NCI-H2081 (cell line): ENCODE results near the gene FAM240A.

Source experiments
- DNase-seq, 2 experiments: peaks; one replicate each; lab custom pipeline; 2025; lab: John Stamatoyannopoulos, UW

FAM240A gene

GRCh38 chr3:46626039-46626438, 13.7 kb downstream of the FAM240A start:
- DNase-seq, result no peak

- no peak for DNase-seq
Observed at GRCh38 chr3:46627078-46627477, 14.8 kb downstream of the FAM240A start.

DNA sequence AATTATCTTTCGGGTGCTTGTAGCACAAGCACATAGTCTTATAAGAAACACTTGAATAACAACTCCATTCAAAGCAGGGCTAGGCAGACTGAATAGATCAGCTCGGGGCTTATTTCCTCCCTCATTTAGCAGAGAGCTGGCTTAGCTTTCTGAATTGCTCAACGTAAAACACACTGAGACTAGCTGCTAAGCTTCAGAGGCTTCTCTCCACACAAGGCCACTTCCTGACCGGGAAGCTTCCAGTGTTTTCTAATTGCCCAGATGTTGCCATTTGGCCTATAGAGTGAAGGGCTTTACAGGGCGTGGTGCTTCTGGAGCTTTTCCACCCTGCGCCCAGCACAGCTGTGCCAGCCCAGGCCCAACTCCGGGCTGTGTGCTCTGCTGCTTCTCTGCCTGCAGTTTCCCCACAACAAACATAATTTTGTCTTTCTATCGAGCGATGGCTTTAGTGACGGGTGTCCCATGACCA, 16.6 kb downstream of the FAM240A start:
- DNase-seq, result no peak

GRCh38 chr3:46629551-46630517, 17.5 kb downstream of the FAM240A start:
- peak; percentile 35 to 37 for DNase-seq

- DNase-seq, result no peak
Observed at GRCh38 chr3:46632792-46633191, 20.5 kb downstream of the FAM240A start.

DNA sequence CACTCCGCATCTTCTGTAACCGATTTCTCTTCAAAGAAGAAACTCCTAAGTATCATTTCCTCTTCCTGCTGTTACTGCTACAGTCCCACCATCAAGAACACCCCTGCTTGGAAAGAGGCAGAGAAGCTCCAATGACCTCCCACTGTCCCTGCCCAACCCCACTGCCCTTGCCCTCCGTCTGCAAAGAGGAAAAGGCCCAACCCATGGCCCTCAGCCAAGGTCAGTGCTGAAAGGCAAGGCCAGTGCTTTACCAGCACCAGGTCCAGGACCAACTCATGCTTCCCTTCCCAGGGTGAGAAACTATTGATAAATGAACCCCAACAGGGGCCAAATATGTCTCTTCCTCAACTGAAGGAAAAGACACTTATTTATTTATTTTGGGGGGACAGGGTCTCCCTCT, 22.5 kb downstream of the FAM240A start:
- DNase-seq, result no peak

- DNase-seq, result no peak
Observed at GRCh38 chr3:46639221-46639620, 26.9 kb downstream of the FAM240A start.

GRCh38 chr3:46640927-46641326, 28.6 kb downstream of the FAM240A start:
- no peak for DNase-seq

DNA sequence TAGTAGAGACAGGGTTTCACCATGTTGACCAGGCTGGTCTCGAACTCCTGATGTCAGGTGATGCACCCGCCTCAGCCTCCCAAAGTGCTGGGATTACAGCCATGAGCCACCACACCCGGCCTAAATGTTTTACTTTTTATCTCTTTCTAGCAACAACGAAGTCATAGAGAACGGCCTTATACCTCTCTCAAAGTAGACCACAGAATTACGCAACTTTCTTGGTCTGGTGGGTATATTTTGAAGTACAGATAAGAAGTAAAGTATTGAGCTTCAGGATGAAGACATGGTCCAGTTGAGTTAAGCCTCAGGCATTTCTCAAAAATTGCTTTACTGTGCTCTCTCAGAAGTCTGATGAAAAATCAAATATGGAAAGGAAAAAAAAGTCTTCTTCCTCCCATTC, 30.6 kb downstream of the FAM240A start:
- no peak for DNase-seq

DNA sequence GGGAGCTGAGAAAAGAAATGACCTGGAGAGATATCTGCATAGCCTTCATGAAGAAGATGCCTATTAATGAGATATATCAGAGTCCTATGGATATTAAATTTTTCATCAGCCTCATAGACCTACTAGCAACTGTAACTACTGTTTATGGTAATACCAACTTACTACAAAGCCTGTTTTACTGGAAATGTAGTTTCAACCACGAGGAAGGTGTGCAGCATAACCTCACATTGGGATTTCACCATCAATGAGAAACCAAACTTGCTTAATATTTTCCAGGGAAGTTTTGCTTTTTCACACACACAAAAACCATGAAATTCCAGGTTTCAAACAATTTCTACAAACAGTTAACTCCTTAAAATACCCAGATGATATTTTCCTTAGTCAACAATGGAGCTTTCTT, 31.4 kb downstream of the FAM240A start:
- DNase-seq, result no peak

- no peak for DNase-seq
Observed at GRCh38 chr3:46646700-46647099, 34.4 kb downstream of the FAM240A start.

DNA sequence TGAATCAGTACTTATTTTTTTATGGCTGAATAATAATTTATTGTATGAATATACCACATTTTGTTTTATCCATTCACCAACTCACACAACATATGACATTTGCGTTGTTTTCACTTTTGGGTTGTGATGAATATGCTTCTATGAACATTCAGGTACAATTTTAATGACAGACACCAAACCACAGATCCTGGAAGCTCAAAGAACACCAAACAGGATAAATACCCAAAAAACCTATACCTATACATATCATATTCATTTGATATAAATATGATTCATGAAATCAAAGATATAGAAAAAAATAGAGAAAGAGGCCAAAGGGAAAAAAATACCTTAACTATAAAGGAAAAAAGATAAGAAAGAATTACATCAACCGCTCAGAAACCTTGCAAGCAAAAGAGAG, 35.8 kb downstream of the FAM240A start:
- DNase-seq, result no peak

DNA sequence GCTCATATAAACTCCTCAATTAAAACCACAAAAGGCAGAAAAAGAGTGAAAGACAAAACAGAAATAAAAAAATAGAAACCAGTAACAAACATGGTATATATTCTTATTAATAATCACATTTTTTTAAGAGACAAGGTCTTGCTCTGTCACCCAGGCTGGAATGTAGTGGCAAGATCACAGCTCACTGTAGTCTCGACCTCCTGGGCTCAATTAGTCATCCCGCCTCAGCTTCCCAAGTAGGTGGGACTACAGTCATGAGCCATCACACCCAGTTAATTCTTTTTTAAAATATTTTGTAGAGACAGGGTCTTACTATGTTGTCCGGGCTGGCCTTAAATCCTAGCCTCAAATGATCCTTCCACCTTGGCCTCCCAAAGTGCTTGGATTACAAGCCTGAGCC, 37.1 kb downstream of the FAM240A start:
- no peak for DNase-seq

DNA sequence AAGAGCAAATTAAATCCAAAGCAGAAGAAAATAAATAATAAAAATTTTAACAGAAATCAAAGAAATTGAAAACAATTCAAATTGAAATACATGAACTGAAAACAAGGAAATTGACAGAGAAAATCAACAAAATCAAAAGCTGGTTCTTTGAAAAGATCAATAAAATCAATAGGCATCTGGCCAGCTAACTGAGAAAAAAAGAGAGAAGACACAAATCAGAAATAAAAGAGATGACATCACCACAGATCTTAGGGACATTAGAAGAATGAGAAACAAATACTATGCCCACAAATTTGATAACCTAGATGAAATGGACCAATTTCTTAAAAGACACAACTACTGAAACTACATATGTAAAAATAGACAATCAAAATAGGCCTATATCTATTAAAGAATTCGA, 38.8 kb downstream of the FAM240A start:
- DNase-seq, result no peak

DNA sequence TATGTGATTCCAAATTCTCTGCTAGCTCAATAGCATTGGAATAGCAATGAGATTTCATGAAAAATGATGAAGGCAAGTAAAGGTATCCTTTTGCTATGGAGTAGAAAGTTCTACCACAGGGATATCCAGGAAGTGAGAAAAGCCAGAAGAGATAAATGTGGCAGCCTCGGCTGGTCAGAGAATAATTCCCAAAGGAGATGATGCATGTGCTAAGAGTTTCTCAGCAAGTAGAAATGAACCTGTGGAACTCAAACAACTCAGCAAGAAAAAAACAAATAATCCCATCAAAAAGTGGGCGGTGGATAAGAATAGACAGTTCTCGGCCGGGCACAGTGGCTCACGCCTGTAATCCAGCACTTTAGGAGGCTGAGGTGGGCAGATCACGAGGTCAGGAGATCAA, 42.9 kb downstream of the FAM240A start:
- DNase-seq, result no peak

DNA sequence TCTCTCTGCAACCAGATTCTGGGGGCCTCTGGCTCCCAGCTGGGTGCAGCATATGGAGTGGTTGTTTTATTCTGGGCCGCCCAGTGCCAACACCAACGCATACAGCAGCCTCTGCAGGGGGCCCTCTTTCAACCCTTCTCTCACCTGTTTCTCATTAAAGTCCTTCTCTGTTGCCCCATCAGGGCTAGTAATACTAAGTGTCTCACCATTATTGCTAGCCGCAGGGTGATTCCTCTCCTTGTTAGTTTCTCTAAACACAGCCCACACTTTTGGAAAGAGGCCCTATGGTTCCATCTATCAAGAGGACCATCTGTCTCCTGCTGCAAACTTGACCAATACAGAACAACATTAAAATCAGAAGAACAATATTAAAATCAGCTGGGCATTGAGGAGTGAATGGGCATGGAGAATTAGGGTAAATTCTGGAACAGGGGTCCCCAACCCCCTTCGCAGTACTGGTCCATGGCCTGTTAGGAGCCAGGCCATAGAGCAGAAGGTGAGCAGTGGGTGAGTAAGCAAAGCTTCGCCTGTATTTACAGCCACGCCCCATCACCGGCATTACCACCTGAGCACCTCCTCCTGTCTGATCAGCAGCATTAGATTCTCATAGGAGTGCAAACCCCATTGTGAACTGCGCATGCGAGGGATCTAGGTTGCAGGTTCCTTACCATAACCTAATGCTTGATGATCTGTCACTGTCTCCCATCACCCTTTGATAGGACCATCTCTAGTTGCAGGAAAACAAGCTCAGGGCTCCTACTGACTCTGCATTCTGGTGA, 44.6 kb downstream of the FAM240A start:
- DNase-seq, result peak; percentile 73 to 93

DNA sequence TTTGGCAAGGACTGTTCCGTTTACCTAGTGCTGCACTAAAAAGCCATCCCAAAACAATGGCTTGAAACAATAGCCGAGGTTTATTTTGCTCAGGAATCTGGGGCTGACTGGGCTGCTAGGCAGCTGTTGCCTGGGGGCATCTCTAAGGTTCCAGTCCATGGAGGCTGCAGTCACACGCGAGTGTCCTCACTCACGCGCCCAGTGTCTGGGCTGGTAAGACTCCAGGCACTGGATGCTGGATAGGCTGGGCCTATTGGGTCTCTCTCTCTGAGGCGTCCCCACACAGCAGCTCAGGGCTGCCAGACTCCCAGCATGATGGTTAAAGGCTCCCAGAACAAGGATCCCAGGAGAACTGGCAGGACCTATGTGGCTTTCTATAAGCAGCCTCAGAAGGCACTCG, 47.0 kb downstream of the FAM240A start:
- DNase-seq, result peak; percentile 28 to 60

DNA sequence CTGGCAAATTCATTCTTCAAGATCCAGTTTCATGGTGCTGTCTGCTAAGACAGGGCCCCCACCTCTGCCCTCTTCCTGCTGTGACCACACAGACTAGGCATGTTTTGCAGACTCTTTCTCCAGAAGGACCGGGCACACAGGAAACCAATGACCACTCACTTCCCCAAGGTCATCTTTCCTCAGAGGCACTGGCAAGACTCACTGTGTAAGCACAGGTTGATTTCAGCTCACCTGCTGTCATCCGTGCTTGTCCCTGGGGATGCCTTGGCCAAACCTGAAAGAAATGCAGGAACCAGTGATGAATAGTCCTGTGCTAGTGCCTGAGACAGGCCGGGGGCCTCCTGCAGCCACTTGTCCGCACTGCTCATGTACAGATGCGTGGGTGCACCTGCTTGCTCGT, 47.7 kb downstream of the FAM240A start:
- DNase-seq, result no peak

DNA sequence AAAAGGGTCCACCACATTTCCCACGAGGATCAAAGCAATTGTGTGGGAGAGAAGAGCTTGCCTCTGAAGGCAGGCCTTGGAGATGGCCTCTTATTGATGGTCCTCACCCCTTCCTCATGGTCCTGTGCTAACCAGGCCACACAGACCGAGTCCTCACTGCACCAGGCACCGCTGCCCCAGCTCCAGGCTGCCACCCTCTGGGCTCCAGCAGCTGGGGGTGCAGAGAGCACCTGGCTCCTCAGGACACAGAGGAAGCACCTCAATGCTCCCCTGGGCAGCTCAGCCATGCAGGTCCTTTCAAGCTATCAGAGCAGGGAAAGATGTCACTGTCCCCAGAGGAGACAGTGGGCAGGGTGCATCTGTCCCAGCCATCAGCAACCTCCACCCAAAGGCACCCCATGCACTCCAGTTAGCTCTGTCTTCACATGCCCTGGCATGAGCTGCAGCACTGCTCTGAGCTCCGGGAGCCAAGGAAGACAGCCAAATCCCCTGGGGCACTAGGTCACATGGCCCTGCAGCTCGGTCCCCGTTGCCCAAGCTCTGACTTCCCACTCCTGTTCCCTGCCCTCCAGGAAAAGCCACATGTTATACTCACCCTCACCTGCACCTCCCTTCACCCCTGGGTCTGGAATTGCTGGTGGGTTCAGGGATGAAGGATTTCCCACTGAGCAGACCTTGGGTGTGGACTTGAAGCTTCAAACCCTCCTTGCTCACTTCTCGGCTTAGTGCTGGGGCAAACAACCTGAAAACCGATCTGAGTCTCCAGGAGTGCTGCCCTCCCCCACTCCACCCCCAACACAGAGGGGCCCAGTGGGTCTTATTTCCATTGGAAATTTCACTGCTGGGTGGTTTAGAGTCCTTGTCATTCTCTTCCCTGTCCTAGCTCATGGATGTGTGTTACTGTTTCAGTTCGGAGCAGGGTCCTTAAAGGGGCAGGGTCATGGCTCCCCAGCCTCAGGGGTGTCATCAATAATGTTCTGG, 48.5 kb downstream of the FAM240A start:
- peak in 1 of 2 experiments; percentile 63 for DNase-seq

GRCh38 chr3:46661776-46662766, 49.7 kb downstream of the FAM240A start:
- DNase-seq, result peak in 1 of 2 experiments; percentile 7
